Eye (tissue), 1 donor: ENCODE results near the gene GEMIN4.
"Not testable (repeated sequence)": the region's sequence is repeated elsewhere in the genome, so short reads cannot be mapped to it uniquely, and the experiment has no call there.

Experiments used
- DNase-seq: peaks from one replicate; pipeline ENCODE4 v3.0.0-alpha.2; 2015

The GEMIN4 gene

GRCh38 chr17:752002-752619 is at the start of gene GEMIN4:
Gene GEMIN4 (minus strand): TSS chr17:752264. CDS start chr17:752142, 122 bp downstream.
- DNase-seq: peak; percentile 98

GRCh38 chr17:801660-802059 is 49.6 kb upstream of the GEMIN4 start:
- DNase-seq: no peak

GRCh38 chr17:800446-801242 is 48.6 kb upstream of the GEMIN4 start:
- DNase-seq: no peak

- DNase-seq: no peak
These were observed 47.2 kb upstream of the GEMIN4 start for GRCh38 chr17:799261-799660.

GRCh38 chr17:798246-798645 is 46.2 kb upstream of the GEMIN4 start:
- peak; percentile 54 for DNase-seq

GRCh38 chr17:797236-797840 is 45.3 kb upstream of the GEMIN4 start:
- no peak for DNase-seq

GRCh38 chr17:796609-797008 is 44.5 kb upstream of the GEMIN4 start:
- DNase-seq: no peak

- no peak for DNase-seq
These were observed 43.7 kb upstream of the GEMIN4 start for GRCh38 chr17:795721-796120.

GRCh38 chr17:795276-795675 is 43.2 kb upstream of the GEMIN4 start:
- no peak for DNase-seq

GRCh38 chr17:794876-795275 is 42.8 kb upstream of the GEMIN4 start:
- peak; percentile 93 for DNase-seq

GRCh38 chr17:792277-792676 is 40.2 kb upstream of the GEMIN4 start:
- no peak for DNase-seq

GRCh38 chr17:791829-792228 is 39.8 kb upstream of the GEMIN4 start:
- no peak for DNase-seq

GRCh38 chr17:790874-791247 is 38.8 kb upstream of the GEMIN4 start:
- DNase-seq: not testable (repeated sequence)

GRCh38 chr17:789931-790873 is 38.1 kb upstream of the GEMIN4 start:
- peak; percentile 62 for DNase-seq

GRCh38 chr17:789160-789840 is 37.2 kb upstream of the GEMIN4 start:
- DNase-seq: no peak

GRCh38 chr17:788551-788950 is 36.5 kb upstream of the GEMIN4 start:
- DNase-seq: no peak

GRCh38 chr17:787641-788221 is 35.7 kb upstream of the GEMIN4 start:
- DNase-seq: no peak

- DNase-seq: not testable (repeated sequence)
These were observed 33.8 kb upstream of the GEMIN4 start for GRCh38 chr17:785901-786300.

GRCh38 chr17:784143-784542 is 32.1 kb upstream of the GEMIN4 start:
- DNase-seq: no peak

- peak; percentile 97 for DNase-seq
These were observed 30.0 kb upstream of the GEMIN4 start, which contains the start of the genes GLOD4 and MRM3 for GRCh38 chr17:781805-782731. Gene GLOD4 (minus strand): TSS chr17:782280. CDS start chr17:782255, 25 bp downstream. Gene MRM3 (plus strand): TSS chr17:782353. CDS start chr17:782379, 26 bp downstream.

GRCh38 chr17:778096-778495 is 26.0 kb upstream of the GEMIN4 start:
- no peak for DNase-seq
